Right atrium auricular region (tissue), 2 donors: ENCODE results near the gene AOPEP. TPM values are rescaled to one million over a fixed set of nuclear protein-coding genes. Genes with fewer than 3 reads are reported as not detected.
A peak's percentile ranks its signal among the peaks of the same experiment; 100 is the strongest.

Source experiments
- DNase-seq: peaks from one replicate; pipeline ENCODE4 v3.0.0-alpha.2; 2019; ENCODE audit warnings: low spot score
- H3K27ac ChIP-seq, 2 donors: fragments of 200-600 bp; sonication (generic); 1 replicate in 1 of 2; 2 replicates in 1 of 2; pipeline ENCODE4 v1.5.1; 2016 to 2019
- H3K27me3 ChIP-seq, 2 donors: fragments of 200-600 bp; sonication (generic); one replicate each; pipeline versions ENCODE4 v1.5.1 to v1.6.0; 2017 to 2019
- H3K36me3 ChIP-seq: fragments of 200-600 bp; sonication (generic); one replicate; pipeline ENCODE4 v1.5.1; 2016
- H3K4me1 ChIP-seq, 2 donors: fragments of 200-600 bp; sonication (generic); one replicate each; pipeline versions ENCODE4 v1.5.1 to v1.6.0; 2017 to 2019
- H3K4me3 ChIP-seq, 2 donors: fragments of 200-600 bp; sonication (generic); 1 replicate in 1 of 2; 2 replicates in 1 of 2; pipeline ENCODE4 v1.5.1; 2017 to 2019; ENCODE audit warnings: mild to moderate bottlenecking in 1 of 2, moderate library complexity in 1 of 2
- H3K9me3 ChIP-seq, 2 donors: fragments of 200-600 bp; sonication (generic); one replicate each; pipeline ENCODE4 v1.5.1; 2019
- total RNA-seq, 2 donors: library from RNA; depleted of rRNA; stranded (reverse); fragments of >200 nt; gene quantifications; one replicate each; pipeline ENCODE4 v1.1.0, GENCODE V29; 2016
- TF ChIP-seq, protein P1 (sequence below), 2 donors: fragments of 200-600 bp; sonication (generic); IDR thresholded peaks; one replicate each; pipeline ENCODE4 v1.5.1; 2019; ENCODE audit warnings: antibody characterized with exemption in 2 of 2

AOPEP gene
- total RNA-seq, 2 donors from 2014 or later: 262 to 314 TPM

DNA sequence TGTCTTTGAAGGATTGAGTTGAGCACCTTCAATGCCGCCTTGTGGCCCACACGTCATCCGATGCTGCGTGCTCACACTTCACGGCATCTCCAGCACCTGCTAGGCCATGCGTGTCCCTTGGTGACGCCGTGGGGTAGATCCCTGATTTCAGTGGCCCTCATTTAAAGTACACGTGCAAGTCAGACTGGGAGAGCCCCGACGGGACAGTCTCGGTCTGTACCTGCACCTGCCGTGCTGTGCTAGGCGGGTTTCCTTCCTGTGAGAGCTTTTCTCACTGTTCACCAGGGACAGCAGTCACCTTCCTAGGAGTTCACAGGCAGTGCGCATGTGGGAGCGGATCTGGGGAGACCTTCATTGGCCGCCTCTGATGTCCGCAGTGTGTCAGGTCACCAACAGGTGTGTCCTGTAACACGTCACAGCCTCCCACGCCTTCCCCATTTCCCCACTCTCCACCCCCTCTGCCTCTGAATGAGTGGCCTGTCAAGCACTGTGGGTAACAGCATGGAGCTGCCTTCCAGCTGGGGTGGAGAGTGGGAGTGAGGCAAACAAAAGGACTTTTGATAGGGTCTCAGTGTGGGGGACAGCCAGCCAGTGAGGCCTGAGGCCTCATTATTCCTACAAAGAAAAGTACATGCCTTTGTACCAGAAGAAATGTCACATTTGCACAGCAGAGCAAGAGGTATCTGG is 354.6 kb downstream of the AOPEP start:
- peaks cover 68% of the 10 kb centered on the region for H3K36me3 ChIP-seq
- TF ChIP-seq, protein P1, sequence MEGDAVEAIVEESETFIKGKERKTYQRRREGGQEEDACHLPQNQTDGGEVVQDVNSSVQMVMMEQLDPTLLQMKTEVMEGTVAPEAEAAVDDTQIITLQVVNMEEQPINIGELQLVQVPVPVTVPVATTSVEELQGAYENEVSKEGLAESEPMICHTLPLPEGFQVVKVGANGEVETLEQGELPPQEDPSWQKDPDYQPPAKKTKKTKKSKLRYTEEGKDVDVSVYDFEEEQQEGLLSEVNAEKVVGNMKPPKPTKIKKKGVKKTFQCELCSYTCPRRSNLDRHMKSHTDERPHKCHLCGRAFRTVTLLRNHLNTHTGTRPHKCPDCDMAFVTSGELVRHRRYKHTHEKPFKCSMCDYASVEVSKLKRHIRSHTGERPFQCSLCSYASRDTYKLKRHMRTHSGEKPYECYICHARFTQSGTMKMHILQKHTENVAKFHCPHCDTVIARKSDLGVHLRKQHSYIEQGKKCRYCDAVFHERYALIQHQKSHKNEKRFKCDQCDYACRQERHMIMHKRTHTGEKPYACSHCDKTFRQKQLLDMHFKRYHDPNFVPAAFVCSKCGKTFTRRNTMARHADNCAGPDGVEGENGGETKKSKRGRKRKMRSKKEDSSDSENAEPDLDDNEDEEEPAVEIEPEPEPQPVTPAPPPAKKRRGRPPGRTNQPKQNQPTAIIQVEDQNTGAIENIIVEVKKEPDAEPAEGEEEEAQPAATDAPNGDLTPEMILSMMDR (IDR thresholded peaks at IDR 0.05): no peak
- no peaks in the 10 kb centered on the region for H3K27me3 ChIP-seq
- H3K4me3 ChIP-seq: no peak overlapping the region
- peaks cover 0 to 85% of the 10 kb centered on the region in 2 donors for H3K4me1 ChIP-seq
- DNase-seq: no peak
- H3K27ac ChIP-seq: peak overlapping the region; percentile 20 to 85
- no peaks in the 10 kb centered on the region for H3K9me3 ChIP-seq

DNA sequence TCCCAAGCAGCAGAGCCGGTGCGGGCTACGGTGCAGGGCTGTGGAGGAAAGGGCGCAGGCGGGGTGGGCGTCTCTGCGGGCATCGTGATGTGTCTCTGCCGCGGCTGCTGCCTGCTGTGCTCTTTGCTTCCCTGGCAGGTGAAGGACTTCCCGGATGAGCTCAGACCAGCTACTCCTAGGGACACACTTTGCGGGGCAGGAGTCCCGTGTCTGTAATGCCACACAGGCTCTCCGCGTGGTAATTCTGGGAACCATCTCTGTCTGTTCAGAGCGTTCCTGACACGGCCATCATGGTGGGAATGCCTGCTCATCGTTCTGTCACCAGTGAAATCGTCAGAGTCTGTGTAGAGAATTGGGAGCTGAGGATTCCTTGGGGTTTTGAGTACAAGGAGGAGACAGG is 355.5 kb downstream of the AOPEP start:
- H3K9me3 ChIP-seq: no peaks in the 10 kb centered on the region
- no peak for DNase-seq
- H3K27me3 ChIP-seq: no peaks in the 10 kb centered on the region
- TF ChIP-seq, protein P1 (IDR thresholded peaks at IDR 0.05): no peak
- H3K4me1 ChIP-seq: peaks cover 0 to 80% of the 10 kb centered on the region in 2 donors
- H3K36me3 ChIP-seq: peaks cover 77% of the 10 kb centered on the region
- no peak overlapping the region for H3K4me3 ChIP-seq
- peak overlapping the region; percentile 21 to 85 for H3K27ac ChIP-seq

DNA sequence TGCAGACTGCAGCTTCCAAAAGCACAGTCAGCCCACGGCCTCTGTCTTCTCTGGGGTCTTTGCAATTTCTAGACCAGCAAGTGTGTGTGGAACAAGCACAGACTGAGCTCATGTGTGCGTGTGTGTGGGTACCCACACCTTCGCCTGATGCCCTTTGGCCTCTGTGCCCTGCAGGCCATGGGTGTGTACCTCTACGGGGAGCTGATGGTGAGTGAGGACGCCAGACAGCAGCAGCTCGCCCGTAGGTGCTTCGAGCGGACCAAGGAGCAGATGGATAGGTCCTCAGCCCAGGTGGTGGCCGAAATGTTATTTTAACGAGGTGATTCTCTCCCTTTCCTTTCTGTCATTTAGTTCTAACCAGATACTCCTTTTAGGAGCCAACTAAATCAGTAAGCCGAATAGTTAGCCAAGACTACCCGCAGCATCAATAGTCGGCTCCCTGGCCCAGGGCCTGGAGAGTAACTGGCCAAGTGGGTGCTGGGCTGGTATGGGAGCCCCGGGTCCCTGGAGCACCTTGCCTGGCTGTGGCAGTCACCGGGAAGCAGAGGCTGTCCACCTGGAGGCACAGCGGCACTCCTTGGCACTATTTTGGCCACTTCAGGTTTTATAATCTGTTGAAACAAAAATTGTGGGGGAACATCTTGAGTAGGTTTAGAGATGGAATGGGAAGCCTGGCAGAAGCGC is 356.0 kb downstream of the AOPEP start:
- Histone ChIP-seq H3K27ac (peak overlapping the region; percentile 21 to 85), H3K36me3 (peaks cover 81% of the 10 kb centered on the region), H3K4me3 (no peak overlapping the region), H3K27me3 (no peaks in the 10 kb centered on the region), H3K4me1 (peaks cover 0 to 76% of the 10 kb centered on the region in 2 donors), H3K9me3 (no peaks in the 10 kb centered on the region)
- no peak for DNase-seq
- TF ChIP-seq, protein P1 (IDR thresholded peaks at IDR 0.05): no peak

DNA sequence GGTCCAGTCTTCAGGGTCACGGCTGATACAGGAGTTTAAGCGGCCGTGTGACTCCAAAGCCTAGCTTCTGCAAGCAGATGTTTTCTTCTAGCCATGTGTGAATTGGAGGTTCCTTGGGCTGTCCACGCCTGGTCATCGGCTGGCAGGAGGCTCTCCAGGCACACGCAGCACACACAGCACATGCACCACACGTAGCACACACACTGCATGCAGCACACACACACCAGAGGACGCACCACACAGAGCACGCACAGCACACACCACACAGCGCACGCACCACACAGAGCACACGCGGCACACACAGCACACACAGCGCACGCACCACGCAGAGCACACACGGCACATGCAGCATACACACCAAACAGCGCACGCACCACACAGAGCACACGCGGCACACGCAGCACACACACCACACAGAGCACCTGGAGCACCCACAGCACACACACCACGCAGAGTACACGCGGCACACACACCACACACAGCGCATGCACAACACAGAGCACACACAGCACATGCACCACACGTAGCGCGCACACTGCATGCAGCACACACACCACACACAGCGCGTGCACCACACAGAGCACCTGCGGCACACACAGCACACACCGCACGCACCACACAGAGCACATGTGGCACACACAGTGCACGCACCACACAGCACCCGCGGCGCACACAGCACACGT is 356.7 kb downstream of the AOPEP start:
- no peak overlapping the region for H3K4me3 ChIP-seq
- no peak for DNase-seq
- TF ChIP-seq, protein P1 (IDR thresholded peaks at IDR 0.05): no peak
- H3K9me3 ChIP-seq: no peaks in the 10 kb centered on the region
- H3K36me3 ChIP-seq: peaks cover 81% of the 10 kb centered on the region
- H3K4me1 ChIP-seq: peaks cover 0 to 76% of the 10 kb centered on the region in 2 donors
- no peaks in the 10 kb centered on the region for H3K27me3 ChIP-seq
- peak overlapping the region; percentile 21 to 85 for H3K27ac ChIP-seq

DNA sequence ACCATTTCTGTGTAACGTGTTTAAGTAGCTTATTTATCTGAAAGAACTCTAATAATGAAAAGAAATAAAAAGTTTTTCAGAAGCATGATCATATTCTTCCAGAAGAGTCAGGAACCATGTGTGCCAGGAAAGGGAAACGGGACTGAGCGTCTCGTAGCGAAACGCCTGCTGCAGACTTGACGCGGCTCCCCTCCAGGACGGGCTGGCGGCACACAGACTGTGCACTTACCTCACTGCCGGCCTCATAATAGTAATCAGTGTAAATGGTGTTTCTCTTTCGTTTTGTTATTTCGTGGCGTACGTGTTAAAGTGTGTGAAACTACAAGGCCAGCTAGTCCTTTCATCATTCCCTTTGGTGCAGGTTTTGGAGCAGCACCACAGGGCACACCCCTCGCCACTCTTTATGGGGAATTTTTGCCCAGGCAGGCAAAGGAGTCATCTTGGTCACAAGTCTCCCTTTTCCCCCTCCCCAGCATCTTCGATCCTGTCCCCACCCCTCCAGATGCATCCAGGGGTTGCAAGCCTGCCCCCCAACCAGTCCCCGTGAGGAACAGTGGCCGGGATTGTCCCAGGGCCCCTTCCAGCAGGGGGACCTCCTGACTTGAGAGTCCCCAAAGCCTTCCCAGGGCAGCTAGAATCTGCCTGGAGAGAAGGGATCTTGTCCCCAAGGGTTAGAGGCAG is 357.9 kb downstream of the AOPEP start:
- Histone ChIP-seq H3K9me3 (no peaks in the 10 kb centered on the region), H3K27ac (peak overlapping the region; percentile 68 to 85), H3K4me1 (peaks cover 0 to 76% of the 10 kb centered on the region in 2 donors), H3K27me3 (no peaks in the 10 kb centered on the region), H3K36me3 (peaks cover 89% of the 10 kb centered on the region), H3K4me3 (no peak overlapping the region)
- TF ChIP-seq, protein P1 (IDR thresholded peaks at IDR 0.05): no peak
- DNase-seq: no peak
